NCI-H524 treated with DMSO at 0.1 percent for 48 hours (cell line): ENCODE results near the gene UBA7.
"Not testable (repeated sequence)": the region's sequence is repeated elsewhere in the genome, so short reads cannot be mapped to it uniquely, and the experiment has no call there.

ENCODE experiments used
- DNase-seq: peaks from one replicate; lab custom pipeline; 2025; lab: John Stamatoyannopoulos, UW

Gene UBA7

GRCh38 chr3:49786357-49787181 is 27.2 kb downstream of the UBA7 start, which contains the start of gene IP6K1:
Gene IP6K1 (minus strand): TSS chr3:49786542. CDS start chr3:49748040, 38,502 bp downstream.
- DNase-seq, result peak; percentile 94

- no peak for DNase-seq
Observed at GRCh38 chr3:49785565-49786356, 28.0 kb downstream of the UBA7 start.

GRCh38 chr3:49782277-49782676 is 31.5 kb downstream of the UBA7 start:
- not testable (repeated sequence) for DNase-seq

- DNase-seq, result no peak
Observed at GRCh38 chr3:49781415-49782199, 32.1 kb downstream of the UBA7 start.

GRCh38 chr3:49780975-49781365 is 32.8 kb downstream of the UBA7 start:
- not testable (repeated sequence) for DNase-seq

GRCh38 chr3:49780080-49780974 is 33.4 kb downstream of the UBA7 start:
- no peak for DNase-seq

GRCh38 chr3:49779358-49780079 is 34.2 kb downstream of the UBA7 start:
- DNase-seq, result no peak

- not testable (repeated sequence) for DNase-seq
Observed at GRCh38 chr3:49776101-49776500, 37.7 kb downstream of the UBA7 start.

GRCh38 chr3:49775538-49775937 is 38.2 kb downstream of the UBA7 start:
- no peak for DNase-seq

GRCh38 chr3:49772703-49773102 is 41.0 kb downstream of the UBA7 start:
- DNase-seq, result no peak

GRCh38 chr3:49771340-49771938 is 42.3 kb downstream of the UBA7 start:
- DNase-seq, result no peak

- DNase-seq, result no peak
Observed at GRCh38 chr3:49769926-49770325, 43.8 kb downstream of the UBA7 start.

GRCh38 chr3:49769286-49769915 is 44.4 kb downstream of the UBA7 start:
- no peak for DNase-seq

- no peak for DNase-seq
Observed at GRCh38 chr3:49763981-49764380, 49.8 kb downstream of the UBA7 start.

GRCh38 chr3:49761661-49762060 is 52.1 kb downstream of the UBA7 start:
- DNase-seq, result no peak

GRCh38 chr3:49759226-49759625 is 54.5 kb downstream of the UBA7 start:
- no peak for DNase-seq

GRCh38 chr3:49757197-49757596 is 56.6 kb downstream of the UBA7 start:
- no peak for DNase-seq

GRCh38 chr3:49756036-49756435 is 57.7 kb downstream of the UBA7 start:
- DNase-seq, result no peak
